IPS DF 6.9 (cell line): ENCODE measurements around the gene LYPD4.

Source experiments
- DNase-seq: peaks from one replicate; pipeline ENCODE4 v3.0.0-alpha.2; 2013; ENCODE audit warnings: low read depth, low spot score
- H3K27ac ChIP-seq: one replicate; pipeline ENCODE4 v1.5.1; 2013; ENCODE audit warnings: low read length, control low read depth
- H3K27me3 ChIP-seq: 2 replicates; pipeline ENCODE4 v1.6.1; 2013; ENCODE audit warnings: mild to moderate bottlenecking, low read length; ENCODE audit not compliant: control insufficient read depth, insufficient read depth
- H3K36me3 ChIP-seq: 2 replicates; pipeline ENCODE4 v1.6.1; 2013; ENCODE audit warnings: low read length; ENCODE audit not compliant: control insufficient read depth, insufficient read depth
- H3K4me1 ChIP-seq: 2 replicates; pipeline ENCODE4 v1.6.1; 2013; ENCODE audit warnings: low read length; ENCODE audit not compliant: control insufficient read depth, insufficient read depth
- H3K4me3 ChIP-seq: 2 replicates; pipeline ENCODE4 v1.5.1; 2013; ENCODE audit warnings: mild to moderate bottlenecking, low read length
- H3K9me3 ChIP-seq: 2 replicates; pipeline ENCODE4 v1.6.1; 2013; ENCODE audit warnings: low read length, inconsistent platforms; ENCODE audit not compliant: control insufficient read depth, insufficient read depth
- WGBS: extraction: QIAGEN DNeasy Blood & Tissue Kit; methylation state at CpG from one replicate; pipeline ENCODE4 v1.1.7; 2013; ENCODE audit warnings: mixed read lengths, missing lambda C conversion rate; ENCODE audit not compliant: insufficient read length, insufficient coverage; 5-methylcytosine and 5-hydroxymethylcytosine counted together

Gene LYPD4

DNA sequence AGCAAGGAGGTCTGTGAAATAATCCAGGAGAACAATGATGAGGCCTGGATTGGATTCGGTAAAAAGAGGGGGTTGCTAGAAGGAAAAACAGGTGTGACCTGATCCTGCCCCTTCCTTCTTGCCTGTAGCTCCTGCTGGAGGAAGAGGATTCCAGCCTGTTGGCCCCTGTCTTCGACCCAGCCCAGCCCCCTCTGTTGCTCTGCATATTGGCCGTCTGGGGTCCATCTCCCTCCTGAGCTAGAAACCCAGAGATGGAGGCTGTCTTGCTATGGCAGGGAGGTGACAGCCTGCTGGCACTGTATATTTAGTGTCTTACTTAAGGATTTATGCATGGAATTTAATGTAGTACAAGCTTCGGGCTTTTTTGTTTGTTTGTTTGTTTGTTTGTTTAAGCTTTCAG, 7.0 kb upstream of the LYPD4 start:
- no peaks in the 10 kb centered on the region for H3K36me3 ChIP-seq
- WGBS = no CpG with 5 or more reads among the region's 4 CpGs
- no peak overlapping the region for H3K27ac ChIP-seq
- no peaks in the 10 kb centered on the region for H3K27me3 ChIP-seq
- H3K4me1 ChIP-seq = no peaks in the 10 kb centered on the region
- DNase-seq = no peak
- H3K4me3 ChIP-seq = no peak overlapping the region
- H3K9me3 ChIP-seq = no peaks in the 10 kb centered on the region

GRCh38 chr19:41850381-41850780, 5.9 kb upstream of the LYPD4 start:
- no peaks in the 10 kb centered on the region for H3K27me3 ChIP-seq
- no peak overlapping the region for H3K27ac ChIP-seq
- H3K36me3 ChIP-seq = no peaks in the 10 kb centered on the region
- WGBS = no CpG with 5 or more reads among the region's 5 CpGs
- H3K4me1 ChIP-seq = no peaks in the 10 kb centered on the region
- no peak for DNase-seq
- no peak overlapping the region for H3K4me3 ChIP-seq
- no peaks in the 10 kb centered on the region for H3K9me3 ChIP-seq

- no peak for DNase-seq
- no peaks in the 10 kb centered on the region for H3K36me3 ChIP-seq
- H3K4me1 ChIP-seq = no peaks in the 10 kb centered on the region
- no peak overlapping the region for H3K27ac ChIP-seq
- H3K27me3 ChIP-seq = no peaks in the 10 kb centered on the region
- H3K4me3 ChIP-seq = no peak overlapping the region
- WGBS = no CpG with 5 or more reads among the region's 2 CpGs
- no peaks in the 10 kb centered on the region for H3K9me3 ChIP-seq
These were observed 4.6 kb upstream of the LYPD4 start for GRCh38 chr19:41849067-41849466.

DNA sequence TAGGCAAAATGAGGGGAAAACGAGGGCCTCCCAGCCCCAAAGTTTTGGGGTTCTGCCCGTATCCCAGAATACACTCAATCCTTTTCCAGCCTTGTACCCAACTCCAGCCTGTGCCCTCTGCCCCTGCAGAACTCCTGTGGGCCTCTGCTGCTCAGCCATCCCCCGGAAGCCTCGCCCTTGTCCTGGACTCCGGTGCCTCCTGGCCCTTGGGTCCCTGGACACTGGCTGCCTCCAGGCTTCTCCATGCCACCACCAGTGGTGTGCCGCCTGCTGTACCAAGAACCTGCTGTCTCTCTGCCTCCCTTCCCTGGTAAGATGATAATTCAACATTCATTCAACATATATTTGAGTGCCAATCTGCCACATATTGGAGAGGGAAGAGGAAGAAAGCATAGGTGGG, 4.2 kb upstream of the LYPD4 start:
- no CpG with 5 or more reads among the region's 6 CpGs for WGBS
- DNase-seq = no peak
- no peaks in the 10 kb centered on the region for H3K36me3 ChIP-seq
- H3K27me3 ChIP-seq = no peaks in the 10 kb centered on the region
- H3K9me3 ChIP-seq = no peaks in the 10 kb centered on the region
- no peak overlapping the region for H3K4me3 ChIP-seq
- H3K4me1 ChIP-seq = no peaks in the 10 kb centered on the region
- no peak overlapping the region for H3K27ac ChIP-seq

DNA sequence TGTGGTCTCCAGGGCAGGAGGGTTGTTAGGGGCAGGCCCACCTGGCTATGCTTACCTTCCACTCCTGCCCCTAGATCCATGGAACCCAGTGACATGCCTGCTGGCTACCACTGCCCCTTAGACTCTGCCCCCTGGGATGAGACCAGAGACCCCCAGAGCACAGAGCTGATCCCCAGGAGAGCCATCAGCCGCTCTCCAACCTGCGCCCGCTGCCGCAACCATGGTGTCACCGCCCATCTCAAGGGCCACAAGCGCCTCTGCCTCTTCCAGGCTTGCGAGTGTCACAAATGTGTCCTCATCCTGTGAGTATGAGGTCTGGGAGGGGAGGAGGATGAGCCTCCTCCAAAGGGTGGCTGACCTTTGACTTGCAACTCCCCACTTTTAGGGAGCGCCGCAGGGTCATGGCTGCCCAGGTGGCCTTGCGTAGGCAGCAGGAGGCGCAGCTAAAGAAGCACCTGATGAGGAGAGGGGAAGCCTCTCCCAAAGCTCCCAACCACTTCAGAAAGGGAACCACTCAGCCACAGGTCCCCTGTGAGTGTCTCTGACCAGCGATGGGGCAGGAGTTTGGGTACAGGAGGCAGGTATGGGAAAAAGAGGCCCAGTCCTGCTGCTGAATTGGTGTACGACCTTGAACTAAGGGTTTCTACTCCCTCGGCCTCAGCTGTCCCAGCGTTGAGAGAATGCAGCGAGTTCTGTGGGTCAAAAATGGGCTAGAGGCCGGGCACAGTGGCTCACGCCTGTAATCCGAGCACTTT, 3.0 kb upstream of the LYPD4 start:
- no peaks in the 10 kb centered on the region for H3K36me3 ChIP-seq
- no peak overlapping the region for H3K27ac ChIP-seq
- no peak overlapping the region for H3K4me3 ChIP-seq
- no peaks in the 10 kb centered on the region for H3K9me3 ChIP-seq
- H3K4me1 ChIP-seq = no peaks in the 10 kb centered on the region
- no peak for DNase-seq
- no CpG with 5 or more reads among the region's 19 CpGs for WGBS
- no peaks in the 10 kb centered on the region for H3K27me3 ChIP-seq

- Histone ChIP-seq H3K27me3 (no peaks in the 10 kb centered on the region), H3K4me3 (no peak overlapping the region; the same call in 1 of the 2 replicates), H3K9me3 (no peaks in the 10 kb centered on the region), H3K36me3 (no peaks in the 10 kb centered on the region), H3K27ac (no peak overlapping the region), H3K4me1 (no peaks in the 10 kb centered on the region)
- no peak for DNase-seq
- no CpG with 5 or more reads among the region's 23 CpGs for WGBS
These were observed 638 bp upstream of the LYPD4 start for GRCh38 chr19:41845051-41845590.

GRCh38 chr19:41845001-41845050, 343 bp upstream of the LYPD4 start, which contains the start of gene DMRTC2:
DMRTC2 (plus strand) TSS chr19:41845042; CDS start chr19:41847429, 2,387 bp downstream.
- Histone ChIP-seq H3K27me3 (no peaks in the 10 kb centered on the region), H3K27ac (no peak within 1 kb of the TSS), H3K36me3 (no peaks in the 10 kb centered on the region), H3K4me3 (no peak within 1 kb of the TSS; the same call in 1 of the 2 replicates), H3K9me3 (no peaks in the 10 kb centered on the region), H3K4me1 (no peaks in the 10 kb centered on the region)
- WGBS = no CpG with 5 or more reads among the region's 3 CpGs
- DNase-seq = no peak

DNA sequence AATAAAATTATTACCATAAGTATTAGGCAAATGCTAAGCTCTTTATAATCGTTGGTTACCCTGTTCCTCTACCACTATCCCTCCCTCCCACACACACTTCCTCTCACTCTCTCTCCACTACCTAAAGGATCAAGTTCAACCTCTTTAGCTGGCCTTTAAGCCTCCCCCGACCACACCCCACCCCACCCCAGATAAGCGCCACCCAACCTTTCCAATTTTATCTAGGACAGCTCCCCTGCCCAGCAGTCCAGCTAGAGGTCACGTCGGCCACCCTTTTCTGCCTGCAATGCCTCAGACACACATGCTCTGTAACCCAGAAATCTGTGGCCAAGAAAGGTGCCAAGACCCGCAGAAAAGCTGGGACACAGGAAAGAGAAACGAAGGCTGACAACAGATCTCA, 1.1 kb downstream of the LYPD4 start:
- Histone ChIP-seq H3K4me3 (no peak overlapping the region), H3K4me1 (no peaks in the 10 kb centered on the region), H3K27me3 (no peaks in the 10 kb centered on the region), H3K36me3 (no peaks in the 10 kb centered on the region), H3K27ac (no peak overlapping the region), H3K9me3 (no peaks in the 10 kb centered on the region)
- no CpG with 5 or more reads among the region's 7 CpGs for WGBS
- no peak for DNase-seq

GRCh38 chr19:41839211-41839610, 5.3 kb downstream of the LYPD4 start:
- H3K27ac ChIP-seq = no peak overlapping the region
- H3K4me3 ChIP-seq = no peak overlapping the region
- no peaks in the 10 kb centered on the region for H3K9me3 ChIP-seq
- no peaks in the 10 kb centered on the region for H3K4me1 ChIP-seq
- H3K27me3 ChIP-seq = no peaks in the 10 kb centered on the region
- no CpG with 5 or more reads among the region's 2 CpGs for WGBS
- no peaks in the 10 kb centered on the region for H3K36me3 ChIP-seq
- no peak for DNase-seq

DNA sequence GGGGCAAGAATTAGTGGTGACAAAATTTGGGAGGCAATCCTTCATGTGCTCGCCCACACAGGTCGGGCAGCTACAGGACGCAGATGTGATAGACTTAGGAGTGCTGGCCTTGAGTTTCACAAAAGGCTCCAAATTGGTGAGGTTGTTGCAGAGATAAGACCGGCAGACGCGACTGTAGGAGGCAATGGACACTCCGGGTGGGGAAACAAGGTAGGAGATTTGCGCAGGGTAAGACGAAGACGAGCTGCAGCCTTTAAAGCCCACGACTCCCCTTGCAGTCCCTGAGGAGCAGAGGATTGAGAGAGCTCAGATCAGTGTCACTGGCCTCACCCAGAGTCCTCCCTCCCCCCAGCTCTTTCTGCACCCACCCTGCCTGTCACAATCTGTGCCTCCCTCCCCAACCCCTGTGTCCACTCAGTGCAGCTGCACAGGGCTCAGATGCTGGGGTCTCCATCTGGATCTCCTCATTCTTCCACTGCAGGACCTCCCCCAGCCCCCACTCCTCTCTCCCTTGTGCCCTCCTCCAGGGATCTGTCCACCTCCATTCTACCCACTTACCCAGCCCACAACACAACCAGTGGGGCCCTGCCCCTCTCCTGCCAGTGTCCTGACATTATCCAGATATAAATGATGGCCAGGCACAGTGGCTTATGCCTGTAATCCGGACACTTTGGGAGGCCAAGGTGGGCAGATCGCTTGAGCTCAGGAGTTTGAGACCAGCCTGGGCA, 6.3 kb downstream of the LYPD4 start:
- no peak overlapping the region for H3K27ac ChIP-seq

More for the DNA sequence above, 6.3 kb downstream of the LYPD4 start:
- H3K36me3 ChIP-seq = no peaks in the 10 kb centered on the region
- H3K4me3 ChIP-seq = no peak overlapping the region
- DNase-seq = no peak
- no CpG with 5 or more reads among the region's 13 CpGs for WGBS
- no peaks in the 10 kb centered on the region for H3K4me1 ChIP-seq
- H3K27me3 ChIP-seq = no peaks in the 10 kb centered on the region
- H3K9me3 ChIP-seq = no peaks in the 10 kb centered on the region
